NCI-H2171 (cell line): ENCODE results near the gene FCER2.
A peak's percentile ranks its signal among the peaks of the same experiment; 100 is the strongest.

ENCODE experiments used
- DNase-seq: peaks from one replicate; lab custom pipeline; 2025; lab: John Stamatoyannopoulos, UW

FCER2 gene

GRCh38 chr19:7701049-7701653, 780 bp downstream of the FCER2 start:
- no peak for DNase-seq

GRCh38 chr19:7699417-7700401, 2.2 kb downstream of the FCER2 start:
- DNase-seq = peak; percentile 14

- no peak for DNase-seq
Observed at GRCh38 chr19:7699003-7699402, 2.9 kb downstream of the FCER2 start.

DNA sequence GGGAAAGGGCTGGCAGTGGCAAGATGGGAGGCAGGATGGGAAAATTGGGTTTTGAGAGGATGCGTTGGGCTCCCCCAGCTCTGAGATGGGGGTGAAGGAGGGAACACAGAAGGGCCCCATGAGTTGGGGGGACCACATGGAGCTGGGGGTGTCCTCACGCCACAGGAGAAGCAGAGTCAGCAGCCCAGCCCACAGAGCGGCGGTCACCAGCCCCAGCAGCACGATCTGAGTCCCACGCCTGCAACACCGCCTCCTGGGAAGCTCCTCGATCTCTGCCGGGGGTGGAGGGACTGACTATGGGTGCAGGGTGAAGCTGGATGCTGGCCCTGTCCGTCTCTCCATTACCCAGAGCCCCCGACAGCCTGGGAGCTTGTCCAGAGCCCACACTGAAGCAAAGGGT, 3.3 kb downstream of the FCER2 start:
- DNase-seq = no peak

- no peak for DNase-seq
Observed at GRCh38 chr19:7697721-7698287, 4.1 kb downstream of the FCER2 start.

DNA sequence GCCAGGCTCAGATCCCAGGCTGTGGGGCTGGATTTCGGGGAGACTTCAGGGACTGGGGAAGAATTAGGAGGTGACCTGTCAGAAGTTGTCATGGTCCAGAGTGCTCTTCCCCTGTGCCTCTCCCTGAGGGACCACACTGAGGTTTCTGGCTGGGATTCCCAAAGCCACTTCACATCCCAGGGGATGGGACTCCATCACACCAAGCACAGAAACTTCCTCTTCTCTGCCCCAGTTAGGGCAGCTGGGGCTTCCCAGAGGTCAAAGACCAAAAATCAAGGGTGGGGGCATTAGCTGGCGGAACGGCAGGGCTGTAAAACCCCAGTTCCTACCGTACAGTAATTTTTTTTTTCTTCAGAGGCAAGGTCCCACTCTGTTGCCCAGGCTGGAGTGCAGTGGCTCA, 7.4 kb downstream of the FCER2 start:
- DNase-seq = no peak

GRCh38 chr19:7692417-7693088, 9.4 kb downstream of the FCER2 start:
- no peak for DNase-seq

GRCh38 chr19:7691497-7691896, 10.4 kb downstream of the FCER2 start:
- no peak for DNase-seq

DNA sequence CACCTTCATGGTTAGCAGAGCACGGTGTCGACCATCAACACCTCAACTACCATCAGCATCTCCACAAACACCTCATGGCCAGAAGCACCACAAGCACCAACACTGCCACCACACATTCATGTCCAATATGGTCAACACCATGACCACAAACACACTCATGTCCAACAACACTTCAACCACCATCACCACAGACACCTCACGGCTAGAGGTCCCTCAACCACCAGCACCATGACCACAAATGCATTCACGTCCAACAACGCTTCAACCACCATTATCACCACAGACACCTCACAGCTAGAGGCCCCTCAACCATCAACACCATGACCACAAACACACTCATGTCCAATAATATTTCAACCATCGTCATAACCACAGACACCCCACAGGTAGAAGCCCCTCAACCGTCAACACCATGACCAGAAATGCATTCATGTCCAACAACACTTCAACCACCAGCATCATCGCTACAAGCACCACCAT, 11.1 kb downstream of the FCER2 start:
- DNase-seq = no peak

DNA sequence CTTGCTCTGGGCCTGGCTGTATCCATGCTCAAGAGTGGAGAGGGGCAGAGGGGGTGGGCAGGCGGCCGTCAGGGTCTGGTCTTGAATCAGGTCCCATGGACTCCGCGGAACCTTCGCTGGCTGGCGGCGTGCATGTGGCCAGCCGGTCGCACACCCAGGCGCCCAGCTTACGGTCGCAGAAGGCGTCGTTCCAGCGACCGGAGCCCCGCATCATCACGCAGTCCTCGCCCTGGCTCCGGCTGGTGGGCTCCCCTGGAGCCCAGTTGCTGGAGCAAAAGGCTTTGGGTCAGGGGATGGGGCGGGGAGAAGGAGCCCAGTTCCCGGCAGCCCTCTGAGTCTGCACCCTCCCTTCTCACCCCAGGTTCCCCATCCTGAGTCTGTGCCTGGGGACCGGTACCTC, 12.8 kb downstream of the FCER2 start:
- DNase-seq = no peak

DNA sequence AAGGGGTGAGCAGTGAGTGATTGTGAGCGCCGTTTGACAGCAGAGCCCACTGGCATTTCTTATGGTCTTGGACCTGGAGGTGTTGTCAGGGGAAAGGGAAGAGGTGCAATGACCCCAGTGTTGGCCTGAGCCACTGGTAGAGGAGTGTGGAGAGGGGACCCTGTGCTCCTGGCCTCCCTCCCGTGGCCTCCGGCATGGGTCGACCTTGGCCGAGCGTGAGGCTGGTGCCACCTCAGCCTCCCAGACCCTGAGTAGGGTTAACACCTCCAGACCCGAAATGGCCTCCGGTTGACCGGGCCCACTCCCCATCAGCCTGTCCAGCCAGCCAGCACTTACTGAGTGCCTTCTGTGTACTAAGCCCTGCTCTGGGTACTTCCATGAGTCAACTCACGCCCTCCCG, 14.8 kb downstream of the FCER2 start:
- DNase-seq = no peak

- DNase-seq = no peak
Observed at GRCh38 chr19:7685546-7686445, 16.1 kb downstream of the FCER2 start.

DNA sequence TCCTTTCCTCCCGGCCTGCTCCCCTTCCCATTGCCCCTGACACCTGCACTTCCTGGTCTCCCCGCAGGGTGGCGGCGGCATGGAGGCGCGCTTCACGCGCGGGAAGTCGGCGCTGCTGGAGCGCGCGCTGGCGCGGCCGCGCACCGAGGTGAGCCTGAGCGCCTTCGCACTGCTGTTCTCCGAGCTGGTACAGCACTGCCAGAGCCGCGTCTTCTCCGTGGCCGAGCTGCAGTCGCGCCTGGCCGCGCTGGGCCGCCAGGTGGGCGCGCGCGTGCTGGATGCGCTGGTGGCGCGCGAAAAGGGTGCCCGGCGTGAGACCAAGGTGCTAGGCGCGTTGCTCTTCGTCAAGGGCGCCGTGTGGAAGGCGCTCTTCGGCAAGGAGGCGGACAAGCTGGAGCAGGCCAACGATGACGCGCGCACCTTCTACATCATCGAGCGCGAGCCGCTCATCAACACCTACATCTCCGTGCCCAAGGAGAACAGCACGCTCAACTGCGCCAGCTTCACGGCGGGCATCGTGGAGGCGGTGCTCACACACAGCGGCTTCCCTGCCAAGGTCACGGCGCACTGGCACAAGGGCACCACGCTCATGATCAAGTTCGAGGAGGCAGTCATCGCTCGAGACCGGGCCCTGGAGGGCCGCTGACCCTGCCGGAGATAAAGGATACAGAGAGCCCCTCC, 19.6 kb downstream of the FCER2 start:
- DNase-seq = no peak

DNA sequence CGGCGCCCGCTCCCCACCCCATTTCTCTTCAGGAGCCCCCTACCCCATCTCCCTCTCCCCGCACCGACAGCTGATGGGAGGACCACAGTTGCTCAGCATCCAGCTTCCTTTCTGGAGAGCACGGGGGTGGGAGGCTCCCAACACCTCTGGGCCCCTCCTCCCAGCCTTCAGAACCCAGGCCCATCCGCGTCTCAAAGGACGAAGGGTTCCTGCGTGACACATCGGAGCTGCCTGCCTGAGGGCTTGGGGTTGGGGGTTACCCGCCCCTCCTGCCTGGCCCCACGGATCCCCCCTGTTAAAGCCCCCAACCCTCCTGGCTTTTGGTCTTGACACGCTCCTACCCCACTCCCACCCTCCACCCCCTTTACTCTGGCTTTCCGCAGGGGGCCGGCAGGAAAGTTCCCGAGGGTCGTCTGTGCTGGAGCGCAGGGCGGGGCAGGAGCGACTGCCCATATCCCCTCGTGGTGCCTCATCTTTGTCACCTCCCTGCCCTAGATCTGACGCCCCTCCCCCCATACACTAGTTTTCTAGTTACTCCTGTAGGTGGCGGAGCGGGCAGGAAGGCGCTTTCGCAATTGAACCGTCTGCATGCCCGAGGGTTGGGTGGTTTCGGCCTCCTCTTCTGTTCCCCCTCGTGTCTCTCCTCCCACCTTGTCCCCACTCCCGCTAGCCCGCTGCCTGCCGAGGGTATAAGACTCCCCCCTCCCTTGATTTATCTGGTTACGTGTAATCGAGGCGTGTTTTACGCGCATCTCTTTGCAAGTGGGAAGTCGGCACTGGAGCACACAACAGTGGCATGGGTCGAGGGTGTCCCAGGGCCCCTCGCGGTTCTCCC, 20.4 kb downstream of the FCER2 start:
- peak; percentile 27 for DNase-seq

DNA sequence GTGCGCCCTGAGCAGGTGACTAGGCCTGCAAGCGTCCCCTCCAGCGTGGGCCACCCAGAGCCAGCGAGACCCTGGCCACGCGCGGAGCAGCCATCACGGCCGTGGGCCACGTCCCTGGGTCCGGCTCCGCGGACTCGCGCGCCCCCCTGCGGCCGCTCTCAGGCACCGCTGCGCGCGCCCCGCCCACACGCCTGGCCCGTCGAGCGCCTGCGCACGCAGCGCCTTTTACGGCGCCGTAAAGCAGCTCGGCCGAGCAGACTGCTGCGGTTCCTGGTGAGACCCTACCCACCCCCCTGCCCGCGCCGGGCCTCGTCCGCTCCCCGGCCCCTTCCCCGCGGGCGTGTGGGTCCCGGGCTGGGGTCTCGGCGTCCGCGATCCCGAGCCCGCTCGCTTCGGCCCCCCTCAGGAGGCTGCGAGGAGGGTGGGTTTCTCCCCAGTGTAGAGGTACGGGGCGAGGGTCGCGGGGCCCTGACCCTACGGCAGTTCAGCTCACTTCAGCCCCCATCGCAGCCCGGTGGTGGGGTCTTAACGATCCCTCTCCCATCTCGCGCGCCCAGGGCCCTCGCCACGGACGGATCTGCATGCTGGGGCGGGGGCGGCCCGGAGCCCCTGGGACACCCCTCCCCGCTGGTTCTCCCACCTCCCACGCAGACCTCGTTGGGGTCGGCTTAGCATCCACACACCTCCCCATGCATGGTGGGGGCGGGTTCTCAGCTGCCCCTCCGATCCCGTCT, 21.2 kb downstream of the FCER2 start, which contains the start of gene TRAPPC5:
TRAPPC5 (plus strand) TSS at position 228 of the 734 bp plus-strand sequence. CDS start 1,421 bp downstream, outside the sequence.
- peak; percentile 78 for DNase-seq

DNA sequence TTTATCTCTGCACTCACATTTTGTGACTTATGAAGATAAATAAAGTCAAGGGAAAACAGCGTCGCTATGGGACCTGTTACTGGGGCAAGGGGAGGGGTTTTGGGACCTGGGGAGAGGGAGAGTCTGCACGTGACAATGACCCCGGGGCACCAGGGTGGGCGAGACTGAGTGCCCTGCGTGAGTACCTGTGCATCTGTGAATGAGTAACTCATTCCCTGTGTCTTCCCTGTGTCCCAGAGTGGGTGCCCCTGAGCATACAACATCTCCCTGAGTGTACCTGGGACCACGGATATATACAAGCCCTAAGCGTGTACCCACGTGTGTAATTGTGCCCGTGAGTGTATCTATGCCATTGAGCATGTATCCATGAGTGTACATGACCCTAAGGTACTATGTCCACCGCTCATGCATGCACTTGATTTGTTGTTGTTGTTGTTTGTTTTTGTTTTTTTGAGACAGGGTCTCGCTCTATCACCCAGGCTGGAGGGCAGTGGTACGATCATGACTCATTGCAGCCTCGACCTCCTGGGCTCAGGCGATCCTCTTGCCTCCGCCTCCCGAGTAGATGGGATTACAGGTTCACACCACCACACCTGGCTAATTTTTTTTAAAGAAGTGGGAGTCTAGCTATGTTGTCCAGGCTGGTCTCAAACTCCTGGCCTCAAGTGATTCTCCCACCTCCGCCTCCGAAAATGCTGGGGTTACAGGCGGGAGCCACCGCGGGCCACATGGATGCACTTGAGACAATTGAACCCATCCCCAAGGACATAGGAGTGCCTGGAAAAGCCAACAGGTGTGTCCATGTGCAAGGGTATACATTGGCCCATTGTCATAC, 21.9 kb downstream of the FCER2 start:
- no peak for DNase-seq

DNA sequence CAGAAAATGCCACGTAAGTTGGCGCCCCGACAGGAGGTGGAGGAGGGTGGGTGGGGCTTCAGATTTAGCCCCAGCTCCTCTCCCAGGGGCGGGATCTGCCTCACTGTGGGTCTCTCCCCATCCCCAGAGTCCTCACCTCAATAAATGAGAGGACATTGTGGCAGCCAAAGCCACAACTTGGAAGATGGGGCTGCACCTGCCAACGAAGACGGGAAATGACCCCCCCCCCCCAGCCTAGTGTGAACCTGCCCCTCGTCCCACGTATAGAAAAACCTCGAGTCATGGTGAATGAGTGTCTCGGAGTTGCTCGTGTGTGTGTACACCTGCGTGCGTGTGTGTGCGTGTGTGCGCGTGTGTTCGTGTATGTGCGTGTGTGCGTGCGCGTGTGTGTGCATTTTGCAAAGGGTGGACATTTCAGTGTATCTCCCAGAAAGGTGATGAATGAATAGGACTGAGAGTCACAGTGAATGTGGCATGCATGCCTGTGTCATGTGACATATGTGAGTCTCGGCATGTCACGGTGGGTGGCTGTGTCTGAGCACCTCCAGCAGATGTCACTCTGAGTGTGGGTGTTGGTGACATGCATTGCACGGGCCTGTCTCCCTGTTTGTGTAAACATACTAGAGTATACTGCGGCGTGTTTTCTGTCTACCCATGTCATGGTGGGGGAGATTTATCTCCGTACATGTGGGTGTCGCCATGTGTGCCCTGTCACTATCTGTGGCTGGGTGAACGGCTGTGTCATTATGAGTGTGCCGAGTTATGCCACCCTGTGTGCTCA, 22.8 kb downstream of the FCER2 start:
- DNase-seq = peak; percentile 51
